PC-9 (cell line): Measurements from ENCODE around the gene ATG5.

Source experiments
- CTCF ChIP-seq: fragments of 200-600 bp; sonication (generic); conservative IDR thresholded peaks from 2 replicates; pipeline ENCODE4 v1.6.1; 2017; ENCODE audit warnings: mixed run types, antibody characterized with exemption, mild to moderate bottlenecking, moderate library complexity
- EZH2 ChIP-seq: fragments of 200-600 bp; sonication (generic); IDR thresholded peaks from 2 replicates; pipeline ENCODE4 v1.8.0; 2017; ENCODE audit warnings: antibody characterized with exemption, low read depth

DNA sequence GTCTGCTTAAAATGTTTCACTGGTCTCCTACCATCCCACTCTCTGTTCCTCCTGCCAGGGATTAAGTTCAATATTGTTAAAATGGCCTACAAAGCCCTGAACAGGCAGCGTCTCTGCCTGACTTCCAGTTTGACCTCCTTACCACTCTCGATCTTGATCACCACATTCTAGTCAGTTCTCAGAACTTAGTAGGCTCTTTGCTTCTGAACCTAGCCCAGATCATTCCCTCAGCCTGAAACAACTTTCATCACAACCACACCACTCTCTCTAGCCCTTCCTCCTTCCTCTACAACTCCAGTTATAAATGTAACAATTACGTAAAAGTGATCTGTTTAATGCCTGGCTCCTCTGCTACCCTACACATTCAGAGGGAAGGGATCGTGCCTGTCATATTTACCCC is 53.3 kb downstream of the ATG5 start:
- no peak for TF ChIP-seq CTCF
- no peak for TF ChIP-seq EZH2
